Mucosa of rectum (tissue), 2 donors: ENCODE data around the gene TRPM3.

Experiments
- H3K27ac ChIP-seq, 2 donors: one replicate each; pipeline ENCODE4 v1.7.0; 2013; ENCODE audit warnings: inconsistent platforms in 2 of 2, low read depth in 2 of 2, low read length in 2 of 2
- H3K27me3 ChIP-seq, 2 donors: one replicate each; pipeline ENCODE4 v1.7.0; 2013; ENCODE audit warnings: low read length in 2 of 2; ENCODE audit not compliant: control insufficient read depth in 2 of 2, insufficient read depth in 2 of 2
- H3K36me3 ChIP-seq, 2 donors: one replicate each; pipeline ENCODE4 v1.7.0; 2013; ENCODE audit warnings: low read length in 2 of 2; ENCODE audit not compliant: control insufficient read depth in 2 of 2, insufficient read depth in 2 of 2
- H3K4me1 ChIP-seq, 2 donors: one replicate each; pipeline ENCODE4 v1.7.0; 2013; ENCODE audit warnings: low read length in 2 of 2, mild to moderate bottlenecking in 1 of 2; ENCODE audit not compliant: control insufficient read depth in 2 of 2, insufficient read depth in 2 of 2
- H3K4me3 ChIP-seq, 2 donors: one replicate each; pipeline ENCODE4 v1.7.0; 2013; ENCODE audit warnings: low read length in 2 of 2
- H3K9ac ChIP-seq, 2 donors: one replicate each; pipeline ENCODE4 v1.7.0; 2013; ENCODE audit warnings: low read length in 2 of 2, low read depth in 1 of 2, mild to moderate bottlenecking in 1 of 2
- H3K9me3 ChIP-seq, 2 donors: one replicate each; pipeline ENCODE4 v1.7.0; 2013; ENCODE audit warnings: low read length in 2 of 2; ENCODE audit not compliant: control insufficient read depth in 2 of 2
- donor health status: healthy.
- donor health status: Normal muscosa, but diverticular disease.

Gene TRPM3

GRCh38 chr9:70486127-70486526 is 635.3 kb downstream of the TRPM3 start:
- no peaks in the 10 kb centered on the region for H3K27me3 ChIP-seq
- peaks cover 0 to 16% of the 10 kb centered on the region in 2 donors for H3K4me1 ChIP-seq
- H3K36me3 ChIP-seq, result no peaks in the 10 kb centered on the region
- H3K27ac ChIP-seq, result no peak overlapping the region
- H3K9me3 ChIP-seq, result no peaks in the 10 kb centered on the region
- no peak overlapping the region for H3K9ac ChIP-seq
- H3K4me3 ChIP-seq, result no peak overlapping the region

GRCh38 chr9:70485273-70485858 is 636.1 kb downstream of the TRPM3 start:
- Histone ChIP-seq H3K27ac (peak overlapping the region; percentile 49 to 51), H3K27me3 (no peaks in the 10 kb centered on the region), H3K4me3 (no peak overlapping the region), H3K4me1 (peaks cover 1 to 23% of the 10 kb centered on the region in 2 donors), H3K9me3 (no peaks in the 10 kb centered on the region), H3K9ac (no peak overlapping the region), H3K36me3 (no peaks in the 10 kb centered on the region)

DNA sequence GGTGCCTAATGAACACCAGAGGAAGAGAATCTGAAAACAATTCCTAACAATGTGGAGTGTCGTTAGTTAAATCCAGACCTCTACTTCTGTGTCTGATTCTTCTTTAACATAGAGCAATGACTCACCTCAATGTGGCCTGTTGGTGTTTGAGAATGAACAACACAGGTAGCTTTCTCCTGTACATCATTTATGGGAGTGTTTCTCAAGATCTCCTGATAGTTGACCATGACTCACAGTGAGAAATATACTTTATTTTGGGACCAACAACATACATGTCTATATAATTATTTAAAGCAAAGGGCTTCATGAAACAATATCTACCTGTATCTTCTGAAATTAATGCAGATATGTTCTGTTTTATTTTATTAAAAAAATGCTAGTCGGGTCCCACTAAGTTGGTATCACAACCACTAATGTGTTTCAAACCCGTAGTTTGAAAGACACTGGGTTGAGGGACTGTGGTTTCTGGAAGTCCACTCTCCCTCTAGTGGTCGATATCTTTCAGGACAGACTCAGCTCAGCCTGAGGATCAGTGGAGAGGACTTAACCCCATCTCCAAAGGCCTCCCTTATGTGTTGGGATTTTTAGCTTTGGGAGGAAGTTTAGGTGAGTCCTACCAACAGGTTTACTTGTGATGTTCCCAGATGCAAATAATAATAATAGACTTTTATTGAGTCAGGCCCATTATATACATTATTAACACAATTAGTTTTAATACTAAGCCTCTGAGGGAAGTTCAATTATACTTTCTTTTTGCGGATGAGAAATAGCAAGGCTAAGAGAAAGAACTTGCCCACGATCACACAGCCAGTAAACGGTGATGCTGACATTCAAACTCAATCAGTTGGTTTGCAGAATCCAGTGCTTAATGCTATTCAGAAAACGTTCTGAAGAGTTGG is 636.9 kb downstream of the TRPM3 start:
- no peaks in the 10 kb centered on the region for H3K36me3 ChIP-seq
- H3K9ac ChIP-seq, result no peak overlapping the region
- peak overlapping the region; percentile 49 to 51 for H3K27ac ChIP-seq
- H3K4me1 ChIP-seq, result peaks cover 10 to 32% of the 10 kb centered on the region in 2 donors
- no peaks in the 10 kb centered on the region for H3K9me3 ChIP-seq
- no peaks in the 10 kb centered on the region for H3K27me3 ChIP-seq
- no peak overlapping the region for H3K4me3 ChIP-seq

- Histone ChIP-seq H3K27me3 (no peaks in the 10 kb centered on the region), H3K4me3 (no peak overlapping the region), H3K27ac (peak overlapping the region; percentile 87 to 88), H3K36me3 (no peaks in the 10 kb centered on the region), H3K4me1 (peaks cover 12 to 42% of the 10 kb centered on the region in 2 donors), H3K9me3 (no peaks in the 10 kb centered on the region), H3K9ac (peak overlapping the region in 1 of 2 donors; percentile 72)
Measured at GRCh38 chr9:70481471-70481870, 640.0 kb downstream of the TRPM3 start.

DNA sequence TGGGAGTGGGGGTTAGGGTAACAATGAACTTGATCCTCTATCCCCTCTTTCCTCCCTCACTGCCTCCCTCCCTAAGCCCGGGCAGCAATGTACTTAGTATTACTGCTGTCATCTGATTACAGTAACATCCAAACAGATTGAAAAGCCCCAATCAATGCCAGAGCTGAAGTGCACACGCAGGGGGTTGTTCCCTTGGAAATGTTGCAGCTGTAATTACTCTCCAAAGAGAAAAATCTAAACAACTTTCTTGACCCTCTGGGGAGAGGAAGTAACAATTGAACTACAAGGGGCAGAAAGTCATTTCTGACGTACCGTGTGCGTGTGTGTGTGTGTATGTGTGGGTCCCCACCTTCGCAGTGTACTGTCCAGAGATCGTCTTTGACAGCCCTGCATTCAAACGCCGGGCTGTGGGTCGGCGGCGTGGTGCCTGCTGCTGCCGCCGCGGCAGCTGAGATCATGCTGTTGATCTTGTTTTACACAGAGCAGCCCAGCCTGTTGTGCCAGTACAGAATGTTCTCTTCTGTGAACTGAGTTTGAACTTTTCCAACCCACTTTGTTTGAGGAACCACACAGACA is 640.9 kb downstream of the TRPM3 start:
- H3K9me3 ChIP-seq, result no peaks in the 10 kb centered on the region
- H3K9ac ChIP-seq, result peak overlapping the region; percentile 61 to 72
- H3K36me3 ChIP-seq, result no peaks in the 10 kb centered on the region
- H3K4me1 ChIP-seq, result peaks cover 12 to 42% of the 10 kb centered on the region in 2 donors
- peak overlapping the region; percentile 5 to 35 for H3K4me3 ChIP-seq
- no peaks in the 10 kb centered on the region for H3K27me3 ChIP-seq
- H3K27ac ChIP-seq, result peak overlapping the region; percentile 87 to 88

DNA sequence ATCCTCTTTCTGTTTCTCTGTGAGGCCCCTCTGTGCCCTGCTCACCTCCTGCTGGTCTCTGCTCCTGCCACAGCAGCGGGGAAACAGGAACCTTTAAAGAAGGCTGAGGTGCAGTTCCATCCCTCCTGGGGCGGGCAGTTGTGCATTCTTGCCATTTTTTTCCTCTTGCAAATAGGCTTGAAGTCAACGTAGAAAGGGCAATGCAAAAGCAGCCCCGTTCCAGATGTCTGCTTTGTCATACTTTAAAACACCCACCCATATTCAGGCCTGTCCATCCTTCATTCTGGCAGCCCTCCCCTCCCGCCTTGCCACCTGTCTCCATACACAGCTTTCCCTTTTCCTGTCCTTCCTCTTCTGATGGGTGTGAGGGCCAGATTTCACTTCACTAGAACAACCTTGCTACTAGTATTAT is 641.5 kb downstream of the TRPM3 start:
- Histone ChIP-seq H3K27ac (peak overlapping the region; percentile 87 to 88), H3K9me3 (no peaks in the 10 kb centered on the region), H3K36me3 (no peaks in the 10 kb centered on the region), H3K27me3 (no peaks in the 10 kb centered on the region), H3K4me1 (peaks cover 12 to 47% of the 10 kb centered on the region in 2 donors), H3K4me3 (peak overlapping the region in 1 of 2 donors; percentile 31), H3K9ac (peak overlapping the region; percentile 61 to 72)
